GM12801 (cell line): ENCODE results near the gene TNFRSF25.

Experiments
- CTCF ChIP-seq: IDR thresholded peaks from one replicate; pipeline ENCODE4 v1.5.1; 2011; ENCODE audit warnings: control low read depth; ENCODE audit not compliant: insufficient read length; ENCODE audit errors: extremely low read depth

TNFRSF25 gene

GRCh38 chr1:6510493-6510892 lies 44.5 kb upstream of the TNFRSF25 start:
- TF ChIP-seq CTCF = no peak

- TF ChIP-seq CTCF = no peak
These were observed 43.9 kb upstream of the TNFRSF25 start for GRCh38 chr1:6509919-6510291.

DNA sequence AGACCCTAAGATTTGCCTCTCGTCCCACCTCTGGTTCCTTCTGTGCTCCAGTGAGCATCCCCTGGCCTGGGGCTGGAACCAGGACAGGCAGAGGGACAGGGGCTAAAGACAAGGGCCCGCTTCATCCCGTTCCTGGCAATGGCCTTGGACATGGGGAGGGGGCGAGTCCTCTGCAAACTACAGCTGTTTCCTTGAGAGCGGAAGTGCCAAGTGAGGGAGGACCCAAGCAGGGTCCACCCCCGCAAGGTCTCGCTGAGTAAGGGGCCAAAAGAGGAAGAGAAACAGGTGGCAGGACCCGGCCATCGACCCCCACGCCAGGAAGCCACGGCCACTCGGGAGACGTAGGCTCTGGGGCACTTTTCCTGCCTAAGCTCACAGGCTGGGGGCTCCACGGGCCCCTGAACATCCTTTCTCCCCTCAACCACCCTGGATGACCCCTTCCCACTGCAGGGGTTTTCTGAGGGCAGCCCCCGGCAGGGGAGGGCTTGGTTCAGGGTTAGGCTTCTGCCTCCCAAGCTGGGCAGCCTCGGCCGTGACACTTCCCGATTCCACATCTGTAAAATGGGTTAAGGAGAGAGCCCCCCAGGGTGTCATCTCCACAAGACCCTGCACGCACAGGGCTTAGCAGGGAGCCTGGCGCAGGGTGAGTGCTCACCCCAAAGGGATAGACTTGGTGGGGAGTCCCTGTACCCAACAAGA lies 43.4 kb upstream of the TNFRSF25 start:
- no peak for TF ChIP-seq CTCF

DNA sequence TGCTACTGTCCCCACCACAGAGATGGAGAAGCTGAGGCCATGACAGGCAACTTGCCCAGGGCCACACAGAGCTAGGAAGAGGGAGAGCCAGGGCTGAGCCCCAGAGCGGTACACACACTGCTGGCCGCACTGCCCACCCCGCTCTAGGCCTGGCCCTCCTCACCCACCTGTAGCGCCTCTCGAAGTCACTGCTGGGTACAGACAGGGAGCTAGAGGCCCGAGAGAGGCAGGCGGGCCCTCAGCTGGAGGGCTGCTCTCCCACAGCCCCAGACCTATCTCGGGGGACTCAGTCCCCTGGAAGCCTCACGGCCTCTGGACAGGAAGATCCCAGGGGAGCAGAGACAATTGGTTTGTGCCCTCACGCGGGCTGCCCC lies 42.8 kb upstream of the TNFRSF25 start:
- TF ChIP-seq CTCF = no peak

- no peak for TF ChIP-seq CTCF
These were observed 42.3 kb upstream of the TNFRSF25 start for GRCh38 chr1:6508154-6508815.

DNA sequence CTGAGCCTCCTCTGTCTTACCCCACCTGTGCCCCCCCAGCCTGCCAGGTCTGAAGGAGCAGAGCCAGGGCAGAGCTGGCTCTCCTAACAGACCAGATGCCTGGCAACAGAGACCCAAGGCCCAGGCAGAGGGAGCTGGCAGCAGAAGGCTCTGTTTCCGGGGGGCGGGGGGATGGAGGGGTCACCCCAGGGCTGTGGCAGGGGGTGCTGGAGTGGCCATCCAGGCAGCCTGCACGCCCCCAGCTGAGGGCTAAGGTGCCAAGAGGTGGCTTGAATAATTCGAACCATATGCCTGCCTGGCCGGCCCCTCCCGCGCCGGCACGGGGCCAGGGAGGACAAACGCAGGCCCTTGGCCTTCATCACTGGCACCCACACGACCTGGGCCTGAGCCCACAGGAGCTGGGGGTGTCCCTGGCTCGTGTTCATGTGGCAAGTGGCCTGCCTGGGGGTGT lies 41.5 kb upstream of the TNFRSF25 start:
- TF ChIP-seq CTCF = no peak

DNA sequence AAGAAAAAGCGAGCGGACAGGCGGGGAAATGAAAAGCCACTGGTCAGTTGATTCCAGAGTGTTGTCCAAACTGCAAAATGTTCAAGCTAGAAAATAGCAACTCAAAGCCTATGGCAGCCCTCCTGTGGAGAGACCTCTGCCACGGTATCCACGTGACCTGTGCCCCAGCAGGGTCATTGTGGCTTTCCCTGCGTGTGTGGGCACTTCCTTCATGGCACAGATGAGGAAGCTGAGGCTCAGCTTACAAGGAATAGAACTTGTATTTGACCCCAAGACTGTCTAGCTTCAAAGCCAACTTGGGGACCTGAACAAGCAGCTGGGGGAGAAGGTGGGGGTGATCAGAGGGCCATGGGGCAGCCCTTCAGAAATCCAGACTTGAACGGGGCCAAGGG lies 41.1 kb upstream of the TNFRSF25 start:
- TF ChIP-seq CTCF = no peak
